Vagina (tissue), 2 donors: Measurements from ENCODE around the gene KREMEN2. TPM values are rescaled to one million over a fixed set of nuclear protein-coding genes. Genes with fewer than 3 reads are reported as not detected.

Source experiments
- DNase-seq, 2 donors: peaks; one replicate each; pipeline ENCODE4 v3.0.0-alpha.2; 2017; ENCODE audit errors: extremely low spot score in 2 of 2
- H3K27ac ChIP-seq: fragments of 200-600 bp; sonication (generic); one replicate; pipeline ENCODE4 v1.5.1; 2019
- H3K27me3 ChIP-seq: fragments of 200-600 bp; sonication (generic); one replicate; pipeline ENCODE4 v1.5.1; 2019
- H3K36me3 ChIP-seq, 2 donors: fragments of 200-600 bp; sonication (generic); one replicate each; pipeline ENCODE4 v1.5.1; 2017 to 2019
- H3K4me1 ChIP-seq: fragments of 200-600 bp; sonication (generic); one replicate; pipeline ENCODE4 v1.5.1; 2019
- H3K4me3 ChIP-seq, 2 donors: fragments of 200-600 bp; sonication (generic); 1 replicate in 1 of 2; 2 replicates in 1 of 2; pipeline ENCODE4 v1.5.1; 2016 to 2019
- H3K9me3 ChIP-seq: fragments of 200-600 bp; sonication (generic); one replicate; pipeline ENCODE4 v1.5.1; 2019
- CTCF ChIP-seq, 3 experiments: fragments of 450-650 bp in 2 of 3; fragments of 200-600 bp in 1 of 3; sonication (generic) in 1 of 3; IDR thresholded peaks; one replicate each; pipeline ENCODE4 v1.5.1; 2017 to 2019; ENCODE audit warnings: antibody characterized with exemption in 3 of 3, mild to moderate bottlenecking in 2 of 3, moderate library complexity in 2 of 3
- POLR2A ChIP-seq, 2 donors: fragments of 450-650 bp; IDR thresholded peaks; one replicate each; pipeline ENCODE4 v1.6.1; 2017; ENCODE audit warnings: antibody characterized with exemption in 2 of 2, mild to moderate bottlenecking in 2 of 2, moderate library complexity in 2 of 2
- POLR2AphosphoS5 ChIP-seq, 2 donors: sonication (generic); formaldehyde crosslinking; IDR thresholded peaks; one replicate each; pipeline ENCODE4 v1.9.0; 2017; ENCODE audit warnings: antibody characterized with exemption in 2 of 2, mild to moderate bottlenecking in 2 of 2, low read depth in 1 of 2; ENCODE audit not compliant: insufficient read depth in 1 of 2
- intact Hi-C: fragments of 100-400 bp; cut with DNase I; formaldehyde crosslinking; loops from one replicate; pipeline ENCODE4 v1.15.1; 2023
- total RNA-seq: library from RNA; depleted of rRNA; stranded (reverse); fragments of >200 nt; gene quantifications from one replicate; pipeline ENCODE4 v1.2.3, GENCODE V29; 2016

KREMEN2 gene
- total RNA-seq, 1 donor from 2014 or later, result not detected

GRCh38 chr16:2933701-2934100 lies 30.4 kb upstream of the KREMEN2 start:
- no peaks in the 10 kb centered on the region for H3K27me3 ChIP-seq
- TF ChIP-seq CTCF (IDR thresholded peaks at IDR 0.05) (no peak), POLR2AphosphoS5 (IDR thresholded peaks at IDR 0.05; ENCODE audit: insufficient read depth in 1 of 2, low read depth in 1 of 2) (no peak), POLR2A (IDR thresholded peaks at IDR 0.05) (no peak)
- no peak for DNase-seq
- no peaks in the 10 kb centered on the region for H3K4me1 ChIP-seq
- no peaks in the 10 kb centered on the region for H3K9me3 ChIP-seq
- no peak overlapping the region for H3K4me3 ChIP-seq
- intact Hi-C loops, result no loop called here
- H3K27ac ChIP-seq, result no peak overlapping the region
- H3K36me3 ChIP-seq, result peaks cover 0 to 71% of the 10 kb centered on the region in 2 donors

- Histone ChIP-seq H3K36me3 (peaks cover 0 to 78% of the 10 kb centered on the region in 2 donors), H3K27me3 (no peaks in the 10 kb centered on the region), H3K27ac (no peak overlapping the region), H3K4me1 (no peaks in the 10 kb centered on the region), H3K9me3 (no peaks in the 10 kb centered on the region), H3K4me3 (no peak overlapping the region)
- TF ChIP-seq CTCF (IDR thresholded peaks at IDR 0.05) (no peak), POLR2AphosphoS5 (IDR thresholded peaks at IDR 0.05; ENCODE audit: insufficient read depth in 1 of 2, low read depth in 1 of 2) (no peak), POLR2A (IDR thresholded peaks at IDR 0.05) (no peak)
- intact Hi-C loops, result no loop called here
- no peak for DNase-seq
Measured at GRCh38 chr16:2934450-2934849, 29.6 kb upstream of the KREMEN2 start.

- TF ChIP-seq CTCF (IDR thresholded peaks at IDR 0.05), result no peak
- TF ChIP-seq POLR2AphosphoS5 (IDR thresholded peaks at IDR 0.05; ENCODE audit: insufficient read depth in 1 of 2, low read depth in 1 of 2), result no peak
- no peak for TF ChIP-seq POLR2A (IDR thresholded peaks at IDR 0.05)
- Histone ChIP-seq H3K36me3 (peaks cover 0 to 83% of the 10 kb centered on the region in 2 donors), H3K4me3 (no peak overlapping the region), H3K27me3 (no peaks in the 10 kb centered on the region), H3K27ac (no peak overlapping the region), H3K4me1 (no peaks in the 10 kb centered on the region), H3K9me3 (no peaks in the 10 kb centered on the region)
- no peak for DNase-seq
- intact Hi-C loops, result no loop called here
Measured at GRCh38 chr16:2936436-2937011, 27.6 kb upstream of the KREMEN2 start.

GRCh38 chr16:2937170-2937569 lies 26.9 kb upstream of the KREMEN2 start:
- Histone ChIP-seq H3K9me3 (no peaks in the 10 kb centered on the region), H3K27me3 (no peaks in the 10 kb centered on the region), H3K36me3 (peaks cover 0 to 84% of the 10 kb centered on the region in 2 donors), H3K4me3 (no peak overlapping the region), H3K27ac (no peak overlapping the region), H3K4me1 (no peaks in the 10 kb centered on the region)
- no peak for DNase-seq
- TF ChIP-seq CTCF (IDR thresholded peaks at IDR 0.05) (no peak), POLR2A (IDR thresholded peaks at IDR 0.05) (no peak), POLR2AphosphoS5 (IDR thresholded peaks at IDR 0.05; ENCODE audit: insufficient read depth in 1 of 2, low read depth in 1 of 2) (no peak)
- intact Hi-C loops, result no loop called here

- no peak overlapping the region for H3K27ac ChIP-seq
- DNase-seq, result no peak
- no peak overlapping the region for H3K4me3 ChIP-seq
- H3K36me3 ChIP-seq, result peaks cover 0 to 83% of the 10 kb centered on the region in 2 donors
- no peaks in the 10 kb centered on the region for H3K27me3 ChIP-seq
- intact Hi-C loops, result no loop called here
- H3K9me3 ChIP-seq, result no peaks in the 10 kb centered on the region
- H3K4me1 ChIP-seq, result no peaks in the 10 kb centered on the region
- TF ChIP-seq POLR2AphosphoS5 (IDR thresholded peaks at IDR 0.05; ENCODE audit: insufficient read depth in 1 of 2, low read depth in 1 of 2) (no peak), CTCF (IDR thresholded peaks at IDR 0.05) (no peak), POLR2A (IDR thresholded peaks at IDR 0.05) (no peak)
Measured at GRCh38 chr16:2938206-2938605, 25.9 kb upstream of the KREMEN2 start.
